Upper lobe of right lung (tissue), 1 donor: ENCODE measurements around the gene PDPK1. TPM values are rescaled to one million over a fixed set of nuclear protein-coding genes. Genes with fewer than 3 reads are reported as not detected.

ENCODE experiments used
- ATAC-seq: fragments of 200-7000 bp; cut with Tn5 transposase; one replicate; pipeline ENCODE4 v1.9.1; 2020; ENCODE audit warnings: mild to moderate bottlenecking, moderate library complexity
- DNase-seq: peaks from one replicate; pipeline ENCODE4 v3.0.0-alpha.2; 2020
- H3K27ac ChIP-seq: fragments of 200-600 bp; one replicate; pipeline ENCODE4 v1.8.0; 2022
- H3K27me3 ChIP-seq: fragments of 200-600 bp; one replicate; pipeline ENCODE4 v1.8.0; 2022; ENCODE audit warnings: mild to moderate bottlenecking
- H3K36me3 ChIP-seq: fragments of 200-600 bp; one replicate; pipeline ENCODE4 v1.8.0; 2022
- H3K4me1 ChIP-seq: fragments of 200-600 bp; one replicate; pipeline ENCODE4 v1.8.0; 2022
- H3K4me3 ChIP-seq: fragments of 200-600 bp; one replicate; pipeline ENCODE4 v1.8.0; 2022; ENCODE audit warnings: mild to moderate bottlenecking
- H3K9me3 ChIP-seq: fragments of 200-600 bp; one replicate; pipeline ENCODE4 v1.8.0; 2022
- CTCF ChIP-seq: fragments of 200-600 bp; IDR thresholded peaks from one replicate; pipeline ENCODE4 v1.8.0; 2022; ENCODE audit warnings: antibody characterized with exemption
- intact Hi-C: fragments of 100-400 bp; cut with DNase I; formaldehyde crosslinking; loops from one replicate; pipeline ENCODE4 v1.11.0; 2022
- total RNA-seq: library from RNA; stranded (reverse); fragmentation: NEBNext Ultra II Directional; extraction: Animal tissue kit (Norgen Biotek cat#: 25700); gene quantifications from one replicate; pipeline ENCODE4 v1.2.1, GENCODE V29; 2021
- donor health status: DM: no; HTN: yes; CAD: no; lungs with severe emphysema.

The PDPK1 gene
- total RNA-seq, 1 donor from 2014 or later = 90.9 TPM

GRCh38 chr16:2498531-2499253 is 39.1 kb upstream of the PDPK1 start:
- no peak for TF ChIP-seq CTCF
- H3K4me3 ChIP-seq = no peak overlapping the region
- peak; percentile 90 for DNase-seq
- no peaks in the 10 kb centered on the region for H3K27me3 ChIP-seq
- peaks cover 38% of the 10 kb centered on the region for H3K4me1 ChIP-seq
- intact Hi-C loops = loop anchor here (10.0 kb wide), 1 partner anchor 164 kb away; no protein-coding TSS in a partner anchor
- no peak overlapping the region for H3K27ac ChIP-seq
- ATAC-seq = peak; percentile 62
- H3K36me3 ChIP-seq = peaks cover 12% of the 10 kb centered on the region
- H3K9me3 ChIP-seq = no peaks in the 10 kb centered on the region

GRCh38 chr16:2499454-2499853 is 38.4 kb upstream of the PDPK1 start:
- ATAC-seq (no peak), DNase-seq (no peak)
- H3K4me3 ChIP-seq = no peak overlapping the region
- TF ChIP-seq CTCF = no peak
- H3K4me1 ChIP-seq = peaks cover 30% of the 10 kb centered on the region
- H3K36me3 ChIP-seq = peaks cover 12% of the 10 kb centered on the region
- no peaks in the 10 kb centered on the region for H3K9me3 ChIP-seq
- intact Hi-C loops = loop anchor here (10.0 kb wide), 1 partner anchor 165 kb away; no protein-coding TSS in a partner anchor
- H3K27ac ChIP-seq = no peak overlapping the region
- H3K27me3 ChIP-seq = no peaks in the 10 kb centered on the region

DNA sequence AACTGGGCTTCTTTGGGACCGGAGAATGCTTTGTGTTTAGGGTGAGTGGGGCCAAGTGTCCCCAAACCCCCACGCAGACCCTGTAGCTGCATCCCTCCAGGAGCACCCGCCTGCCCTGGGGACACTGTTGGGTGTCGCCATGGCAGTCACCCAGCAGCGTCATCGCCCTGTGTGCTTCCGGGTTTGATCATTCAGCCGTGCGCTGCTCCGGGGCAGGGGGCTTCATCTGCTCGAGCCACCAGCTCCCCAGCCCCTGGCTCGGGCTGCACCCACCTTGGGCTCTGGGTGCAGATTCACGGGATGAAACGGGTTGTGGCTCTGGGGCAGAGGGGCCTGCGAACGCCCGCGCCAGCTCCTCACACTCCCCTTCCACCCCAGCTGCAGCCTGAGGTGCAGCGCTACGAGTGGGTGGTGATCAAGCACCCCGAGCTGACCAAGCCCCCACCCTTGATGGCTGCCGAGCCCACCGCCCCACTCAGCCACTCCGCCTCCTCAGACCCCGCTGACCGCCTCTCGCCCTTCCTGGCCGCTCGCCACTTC is 37.9 kb upstream of the PDPK1 start:
- no peaks in the 10 kb centered on the region for H3K9me3 ChIP-seq
- H3K27me3 ChIP-seq = no peaks in the 10 kb centered on the region
- no peak for DNase-seq
- intact Hi-C loops = loop anchor here (10.0 kb wide), 1 partner anchor 165 kb away; no protein-coding TSS in a partner anchor
- ATAC-seq = no peak
- no peak for TF ChIP-seq CTCF
- peaks cover 12% of the 10 kb centered on the region for H3K36me3 ChIP-seq
- no peak overlapping the region for H3K27ac ChIP-seq
- peaks cover 30% of the 10 kb centered on the region for H3K4me1 ChIP-seq
- no peak overlapping the region for H3K4me3 ChIP-seq

- Histone ChIP-seq H3K27me3 (no peaks in the 10 kb centered on the region), H3K9me3 (no peaks in the 10 kb centered on the region), H3K36me3 (peaks cover 12% of the 10 kb centered on the region), H3K4me1 (peaks cover 30% of the 10 kb centered on the region), H3K27ac (no peak overlapping the region), H3K4me3 (no peak overlapping the region)
- no peak for TF ChIP-seq CTCF
- ATAC-seq (no peak), DNase-seq (peak; percentile 67)
- intact Hi-C loops = no loop called here
Observed at GRCh38 chr16:2500430-2500917, 37.3 kb upstream of the PDPK1 start.

GRCh38 chr16:2500918-2501750 is 36.7 kb upstream of the PDPK1 start:
- Histone ChIP-seq H3K36me3 (peaks cover 9% of the 10 kb centered on the region), H3K4me1 (peaks cover 30% of the 10 kb centered on the region), H3K27me3 (no peaks in the 10 kb centered on the region), H3K9me3 (no peaks in the 10 kb centered on the region), H3K4me3 (peak overlapping the region; percentile 21), H3K27ac (no peak overlapping the region)
- DNase-seq (peak; percentile 92), ATAC-seq (peak; percentile 86)
- intact Hi-C loops = no loop called here
- peak; percentile 99 for TF ChIP-seq CTCF
